GM19193 (cell line): ENCODE results near the gene NHSL2.

Experiments used
- POLR2A ChIP-seq: IDR thresholded peaks from 4 replicates; pipeline ENCODE4 v1.6.1; 2011; ENCODE audit not compliant: insufficient read depth, insufficient read length; ENCODE audit errors: extremely low read depth

NHSL2 gene

DNA sequence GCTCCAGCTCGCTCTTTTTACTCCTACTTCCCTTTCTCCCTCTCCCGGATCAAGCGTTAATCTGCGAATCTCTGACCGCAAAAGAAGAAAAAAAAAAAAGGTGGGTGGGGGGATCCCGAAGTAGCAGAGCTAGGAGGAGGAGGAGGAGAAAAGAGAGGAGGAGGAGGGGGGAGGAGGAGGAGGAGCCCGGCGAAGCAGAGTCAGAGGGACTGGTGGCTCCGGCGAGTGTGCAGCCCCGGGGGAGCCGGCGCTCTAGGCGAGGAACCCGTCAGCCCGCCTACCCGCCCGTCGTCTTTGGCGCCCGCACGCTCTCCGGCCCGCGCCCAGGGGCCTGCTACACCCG, at the start of gene NHSL2:
TSS of gene NHSL2 (plus strand) at position 203 of the 343 bp plus-strand sequence.
- TF ChIP-seq POLR2A, result no peak

DNA sequence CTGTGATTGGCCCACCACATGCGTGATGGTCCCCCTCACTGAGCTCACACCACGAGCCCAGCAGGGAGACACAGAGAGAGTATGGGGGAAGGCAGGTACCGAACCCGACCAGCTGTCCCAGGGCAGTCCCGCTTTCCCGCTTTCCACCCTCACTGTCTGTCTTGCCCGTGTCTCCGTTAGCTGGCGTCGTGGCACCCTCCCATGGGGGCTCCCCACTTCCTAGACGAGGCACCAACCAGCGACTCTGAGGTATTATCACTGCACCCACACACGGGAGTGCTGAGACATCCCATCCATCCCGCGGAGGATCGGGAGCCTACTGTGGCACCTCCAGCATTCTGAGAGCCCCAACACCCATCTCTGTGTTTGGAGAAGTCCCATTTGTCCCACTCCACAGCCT, 43.0 kb upstream of the NHSL2 start:
- TF ChIP-seq POLR2A, result no peak

DNA sequence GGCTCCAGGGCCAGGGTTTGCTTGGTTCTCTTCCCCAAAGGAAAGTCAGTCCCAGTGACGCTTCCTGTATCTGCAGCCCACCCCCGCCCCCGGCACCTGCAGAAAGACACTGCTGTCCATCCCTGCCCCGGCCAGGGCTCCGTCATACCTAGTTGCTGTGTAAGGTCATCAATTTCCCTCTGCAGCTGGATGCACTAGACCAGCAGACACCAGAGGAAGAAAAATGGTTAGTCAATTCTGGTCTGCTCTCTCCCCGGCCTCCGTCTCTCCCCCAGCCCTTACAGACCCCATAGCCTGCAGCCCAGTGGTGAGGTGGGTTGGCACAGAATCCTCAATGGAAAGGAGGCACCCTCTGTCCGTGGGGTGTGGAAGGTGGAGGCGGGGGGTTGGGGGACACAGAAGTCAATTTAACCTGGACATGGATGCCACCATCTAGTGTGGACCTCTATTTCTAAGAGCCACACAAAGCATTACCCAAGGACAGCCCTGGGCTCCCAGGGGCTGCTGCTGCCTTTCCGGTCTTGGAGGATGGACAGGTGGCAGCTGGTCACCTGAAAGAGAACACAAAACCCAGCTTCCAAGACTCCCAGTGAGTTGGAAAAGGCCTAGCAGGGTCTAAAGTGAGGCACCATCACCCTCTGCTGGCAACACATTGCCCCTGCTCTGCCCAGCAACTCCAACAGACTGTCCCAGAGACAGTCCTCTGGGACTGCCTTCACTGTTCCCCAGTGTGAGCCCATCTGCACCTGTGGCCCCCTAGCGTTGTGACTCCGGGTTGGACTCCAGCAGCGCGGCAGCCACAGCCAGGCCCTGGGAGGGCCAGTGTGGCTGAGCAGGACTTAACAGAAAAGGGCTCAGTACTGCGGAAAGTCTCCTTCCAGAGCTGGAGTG, 40.2 kb upstream of the NHSL2 start:
- TF ChIP-seq POLR2A, result no peak

DNA sequence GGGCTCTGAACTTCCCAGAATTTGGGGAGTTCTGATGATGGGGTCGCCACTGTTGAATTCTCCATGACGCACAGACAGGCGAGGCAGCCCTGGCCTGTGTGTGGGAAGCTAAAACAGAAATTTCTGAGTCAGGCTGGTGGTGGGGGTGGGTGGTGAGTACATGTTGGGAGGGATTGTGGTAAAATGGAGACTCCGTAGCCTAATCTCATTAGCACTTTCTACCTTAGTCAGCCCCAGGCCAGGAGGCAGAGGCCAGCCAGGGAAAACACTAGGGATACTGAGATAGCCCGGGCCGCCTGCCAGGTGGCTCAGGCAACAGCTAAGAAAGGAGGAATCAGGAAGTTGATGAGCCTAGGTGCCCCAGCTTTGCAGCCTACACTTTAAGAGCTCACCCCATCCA, 39.3 kb upstream of the NHSL2 start:
- no peak for TF ChIP-seq POLR2A

DNA sequence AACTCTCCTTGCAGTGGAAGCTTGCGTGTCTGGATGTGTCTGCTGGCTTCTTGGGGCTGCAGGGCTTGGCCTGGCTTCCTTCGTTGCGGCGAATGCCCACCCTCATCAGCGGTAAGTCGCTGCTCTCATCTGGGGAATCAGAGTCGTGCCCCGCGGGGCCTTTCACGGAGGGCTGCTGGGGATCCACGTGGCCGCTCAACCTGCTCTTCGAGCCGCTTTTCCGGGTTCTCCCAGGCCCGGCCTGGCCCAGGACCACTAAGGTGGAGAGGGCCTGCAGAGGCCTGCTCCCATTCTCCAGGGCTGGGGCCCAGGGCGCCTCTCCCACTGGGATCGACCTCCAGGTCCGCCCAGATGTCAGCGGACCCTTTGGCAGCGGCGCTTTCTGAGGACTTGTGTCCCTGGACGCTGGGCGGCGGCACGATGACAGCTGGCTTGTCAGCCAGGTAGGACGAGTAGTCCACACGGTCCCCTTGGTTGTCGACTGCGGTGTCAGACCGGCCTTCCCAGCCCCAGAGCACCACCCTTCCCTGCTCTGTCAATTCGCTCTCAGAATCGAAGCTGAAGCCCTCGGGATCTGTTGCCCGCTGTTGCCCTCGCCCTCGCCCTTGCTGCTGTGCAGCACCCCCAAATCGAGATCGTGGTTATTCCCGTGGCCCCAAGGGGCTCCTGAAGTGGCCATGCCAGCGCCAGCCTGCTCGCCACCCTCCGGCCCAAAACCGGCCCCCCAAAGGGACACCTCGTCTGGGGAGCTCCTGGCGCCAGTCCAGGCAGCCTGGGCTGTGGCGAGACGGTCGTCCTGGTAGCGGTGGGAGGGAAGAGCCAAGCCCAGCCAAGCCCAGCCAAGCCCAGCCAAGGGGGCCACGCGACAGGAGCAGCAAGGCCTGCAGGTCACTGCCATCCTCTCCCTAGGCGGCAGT, 37.8 kb upstream of the NHSL2 start:
- no peak for TF ChIP-seq POLR2A

DNA sequence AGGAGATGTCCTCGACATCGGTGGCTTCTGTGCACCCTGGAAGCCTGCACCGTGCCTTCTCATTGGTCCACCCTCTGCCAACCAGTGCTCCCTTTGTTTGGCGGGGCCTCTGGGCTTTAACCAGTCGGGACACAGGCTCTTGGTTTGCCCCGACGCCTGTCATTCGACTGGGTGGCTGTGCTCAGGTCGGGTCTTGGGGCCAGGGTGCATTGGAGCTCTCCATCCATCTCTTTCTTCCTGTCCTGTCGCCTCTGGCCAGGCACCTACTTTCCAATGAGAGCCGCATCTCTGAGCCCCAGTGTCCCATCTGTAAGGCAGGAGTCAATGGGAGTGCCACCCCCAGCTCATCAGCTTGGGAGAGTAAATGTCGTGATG, 37.2 kb upstream of the NHSL2 start:
- no peak for TF ChIP-seq POLR2A

DNA sequence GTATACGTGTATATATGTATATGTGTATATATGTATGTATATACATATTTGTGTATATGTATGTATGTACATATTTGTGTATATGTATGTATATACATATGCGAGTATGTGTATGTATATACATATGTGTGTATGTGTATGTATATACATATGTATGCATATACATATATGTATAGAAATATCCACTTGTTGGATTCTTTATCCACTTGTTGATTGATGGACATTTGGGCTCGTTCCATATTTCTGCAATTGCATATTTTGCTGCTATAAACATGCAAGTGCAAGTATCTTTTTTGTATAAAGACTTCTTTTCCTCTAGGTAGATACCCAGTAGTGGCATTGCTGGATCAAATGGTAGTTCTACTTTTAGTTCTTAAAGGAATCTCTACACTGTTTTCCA, 25.5 kb upstream of the NHSL2 start:
- TF ChIP-seq POLR2A, result no peak

DNA sequence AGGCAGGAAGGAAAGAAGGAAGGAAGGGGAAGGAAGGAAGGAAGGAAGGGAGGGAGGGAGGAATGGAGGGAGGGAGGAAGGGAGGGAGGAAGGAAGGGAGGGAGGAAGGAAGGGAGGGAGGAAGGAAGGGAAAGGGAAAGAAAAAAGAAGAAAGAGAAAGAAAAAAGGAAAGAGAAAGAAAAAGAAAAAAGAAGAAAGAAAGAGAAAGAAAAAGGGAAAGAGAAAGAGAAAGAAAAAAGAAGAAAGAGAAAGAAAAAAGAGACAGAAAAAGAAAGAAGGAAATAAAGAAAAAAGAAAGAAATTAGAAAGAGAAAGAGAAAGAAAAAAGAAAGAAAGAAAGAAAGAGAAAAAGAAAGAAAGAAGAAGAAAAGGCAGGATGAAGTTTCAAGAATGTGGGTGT, 15.0 kb upstream of the NHSL2 start:
- TF ChIP-seq POLR2A, result no peak

DNA sequence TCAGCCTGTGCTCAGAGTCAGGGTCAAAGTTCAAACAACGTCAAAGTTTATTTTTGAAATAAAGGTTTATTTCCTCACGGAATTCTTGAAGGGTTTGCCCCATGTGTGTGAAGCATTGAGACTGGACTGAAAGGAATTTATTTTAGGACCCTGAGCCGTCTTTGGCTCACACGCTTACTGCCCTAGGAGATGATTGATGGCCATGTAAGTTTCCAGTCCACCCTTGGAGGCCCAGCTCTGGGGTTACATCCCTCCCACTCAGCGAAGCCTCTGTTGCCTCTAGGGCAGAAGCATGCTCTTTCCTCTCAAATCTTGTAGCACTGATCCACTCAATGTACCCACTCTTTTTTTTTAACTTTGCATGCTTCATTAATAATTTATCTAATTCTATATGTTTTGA, 4.5 kb upstream of the NHSL2 start:
- no peak for TF ChIP-seq POLR2A

DNA sequence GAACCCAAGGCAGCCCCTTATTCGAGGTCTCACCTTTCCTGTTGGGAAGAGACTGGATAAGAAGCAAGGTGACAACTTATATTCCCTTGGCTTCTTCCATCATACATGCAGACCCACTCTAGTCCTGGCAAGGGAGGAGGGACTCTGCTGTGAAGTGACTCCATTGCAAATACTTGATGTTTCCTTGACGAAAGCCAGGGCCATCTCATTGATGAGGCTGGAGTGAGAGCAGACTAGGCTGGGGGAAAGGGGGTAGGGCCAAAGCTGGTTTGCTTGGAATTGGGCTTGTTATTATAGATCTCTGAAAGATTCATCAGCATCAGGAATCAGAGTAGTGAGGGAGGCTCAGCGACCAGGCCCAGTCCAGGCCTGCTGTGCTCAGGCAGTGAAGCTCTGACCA, 2.3 kb upstream of the NHSL2 start:
- TF ChIP-seq POLR2A, result no peak

DNA sequence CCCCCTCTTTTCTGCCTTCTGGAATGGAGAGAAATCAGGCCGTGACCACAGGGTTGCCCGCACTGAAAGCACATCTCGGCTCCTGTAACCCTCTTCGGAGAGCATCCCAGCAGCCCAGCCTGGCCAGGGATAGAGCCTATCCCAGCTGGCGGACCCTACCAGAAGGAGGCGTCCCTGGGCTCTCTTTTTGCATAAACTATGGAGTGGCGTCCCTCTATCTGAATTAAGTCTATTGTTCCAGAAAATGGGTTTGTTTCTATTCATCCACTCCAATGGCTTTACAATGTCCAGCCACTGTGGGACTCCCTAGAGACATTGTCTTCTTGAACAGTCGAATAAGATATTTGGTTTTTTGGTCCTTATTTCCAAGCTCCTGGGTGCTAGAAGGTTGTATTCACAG, 689 bp upstream of the NHSL2 start:
- no peak for TF ChIP-seq POLR2A

DNA sequence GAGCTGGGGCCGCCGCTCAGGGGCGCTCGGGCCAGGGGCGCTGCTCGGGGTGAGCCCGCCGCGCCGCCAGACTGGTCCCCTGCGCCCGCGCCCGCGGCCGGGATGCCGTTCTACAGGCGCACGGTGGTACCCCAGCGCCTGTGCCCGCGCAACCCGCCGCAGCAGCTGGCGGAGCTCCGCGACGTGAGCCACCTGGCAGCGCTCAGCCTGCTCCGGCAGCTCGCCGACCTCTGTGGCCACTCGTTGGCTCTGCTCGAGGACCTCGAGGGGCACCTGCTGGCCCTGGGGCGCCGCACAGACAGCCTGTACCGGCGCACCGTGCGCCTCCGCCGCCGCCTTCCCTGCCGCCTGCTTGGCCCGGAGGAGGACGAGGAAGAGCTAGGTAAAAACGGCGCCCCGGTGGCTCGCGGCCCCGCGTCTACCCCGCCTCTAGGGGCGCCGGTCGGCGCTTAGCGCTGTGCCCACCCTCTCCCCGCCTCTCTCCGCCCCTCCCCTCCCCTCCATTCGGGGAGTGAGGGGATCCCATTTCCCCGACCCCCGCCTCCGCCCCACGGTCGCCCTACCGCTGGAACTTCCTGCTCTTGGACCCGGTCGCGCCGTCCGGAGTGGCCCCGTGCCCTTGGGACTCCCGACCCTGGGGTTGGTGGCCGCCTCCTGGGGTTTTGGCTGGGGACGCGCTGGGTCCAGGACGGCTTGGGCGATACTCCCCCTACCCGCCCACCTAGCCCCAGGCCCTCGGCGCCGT, 513 bp downstream of the NHSL2 start:
- no peak for TF ChIP-seq POLR2A

DNA sequence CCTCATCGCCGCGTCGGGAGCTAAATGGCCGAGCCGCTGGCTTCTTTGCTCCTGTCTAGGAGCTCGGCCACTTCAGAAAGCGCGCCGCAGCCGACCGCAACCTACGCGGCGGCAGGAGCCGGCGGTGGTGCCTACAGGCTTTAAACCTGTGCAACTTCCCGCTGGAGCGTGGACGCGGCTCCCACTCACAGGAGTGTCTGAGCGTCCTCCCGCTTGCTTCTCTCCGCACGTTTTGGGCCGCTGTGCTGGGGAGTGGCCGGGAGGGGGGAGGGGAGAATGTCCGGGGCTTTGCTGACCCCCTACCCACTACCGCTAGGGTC, 1.0 kb downstream of the NHSL2 start:
- no peak for TF ChIP-seq POLR2A

DNA sequence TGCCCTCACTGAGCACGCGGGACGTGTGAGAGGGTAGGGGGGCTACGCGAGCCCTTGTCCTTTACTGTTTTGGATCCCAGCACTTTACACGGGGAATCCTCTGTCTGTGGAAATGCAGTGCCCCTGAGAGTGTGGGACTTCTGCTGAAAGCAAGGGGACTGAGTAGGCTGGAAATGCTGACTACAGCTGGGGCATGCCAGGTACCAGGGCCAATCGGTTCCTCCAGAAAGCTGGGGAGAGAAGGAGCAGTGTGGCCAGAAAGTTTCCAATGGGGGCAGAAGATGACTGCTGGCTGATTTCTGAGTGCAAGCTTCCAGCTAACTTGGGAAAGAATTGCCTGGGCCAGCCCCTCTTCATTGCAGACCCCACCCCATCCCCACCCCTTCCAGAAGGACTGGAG, 1.5 kb downstream of the NHSL2 start:
- TF ChIP-seq POLR2A, result no peak

DNA sequence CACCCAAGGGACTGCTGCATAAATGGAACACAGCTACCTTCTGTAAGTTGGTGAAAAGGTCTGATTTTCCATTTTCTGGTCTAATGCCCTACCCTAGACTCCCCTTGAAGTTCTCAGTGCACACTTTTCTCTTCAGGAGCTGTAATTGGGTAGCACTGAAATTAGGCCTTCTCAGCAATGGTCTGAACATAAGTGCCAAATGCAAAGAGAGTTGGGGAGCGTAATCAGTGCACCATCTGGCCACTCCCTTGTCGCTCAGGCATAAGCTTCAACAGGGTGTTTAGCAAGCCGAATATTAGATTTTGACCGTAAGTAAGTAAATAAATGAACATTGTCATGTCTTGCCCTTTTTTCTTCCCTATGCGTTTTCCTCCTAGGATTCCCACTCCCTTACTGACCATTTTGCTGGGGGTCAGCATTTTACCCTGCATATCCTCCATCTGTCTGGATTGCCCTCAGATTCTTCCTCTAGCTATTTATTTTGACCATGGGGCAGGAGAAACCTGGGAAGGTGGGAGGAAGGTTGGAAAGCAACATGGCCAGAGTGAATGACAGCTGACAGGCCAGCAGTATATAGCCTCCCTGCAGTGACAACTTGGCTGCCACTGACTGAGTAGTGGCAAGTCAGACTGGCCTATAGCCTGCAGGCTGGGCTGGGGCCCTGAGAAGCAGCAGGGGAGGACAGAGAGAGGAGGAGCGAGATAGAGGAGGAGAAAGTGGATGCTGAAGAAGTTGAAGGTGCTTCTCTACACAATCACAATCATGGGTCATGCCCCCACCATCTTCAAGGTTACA, 2.7 kb downstream of the NHSL2 start:
- TF ChIP-seq POLR2A, result no peak

DNA sequence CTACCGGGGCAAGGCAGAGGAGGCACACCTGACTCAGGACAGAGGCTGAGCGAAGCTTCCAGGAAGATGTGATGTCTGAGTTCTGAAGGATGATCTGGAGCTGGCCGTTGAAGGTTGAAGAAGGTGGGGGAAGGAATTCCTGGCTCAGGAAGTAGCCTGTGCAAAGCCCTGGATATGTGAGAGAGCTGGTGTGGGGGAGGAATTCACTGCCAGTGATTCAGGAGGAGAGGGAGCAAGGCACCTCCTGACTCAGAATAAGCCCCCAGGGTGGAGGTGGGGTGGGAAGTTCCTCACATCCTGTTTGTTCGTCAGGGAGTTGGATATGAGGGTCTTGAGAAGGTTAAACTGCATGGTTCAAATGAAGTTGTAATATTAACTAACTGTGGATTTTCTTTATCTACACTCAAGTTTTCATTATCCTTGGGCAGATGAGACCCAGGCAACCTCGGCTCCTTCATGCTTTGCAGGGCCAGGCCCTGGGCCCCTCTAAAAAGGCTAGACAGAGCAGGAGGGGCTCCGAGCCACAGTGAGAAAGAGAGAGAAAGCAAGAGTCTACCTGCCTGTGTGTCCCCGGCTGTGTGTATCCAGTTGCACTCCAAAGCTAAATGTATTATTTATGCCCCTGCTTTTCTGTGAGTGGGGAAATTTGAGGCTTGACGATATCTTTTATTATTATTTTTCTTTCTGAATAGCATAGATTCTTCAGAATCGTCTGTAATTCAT, 7.1 kb downstream of the NHSL2 start:
- no peak for TF ChIP-seq POLR2A
